ENCODE results near the gene CFAP45.
"Not testable (repeated sequence)": the region's sequence is repeated elsewhere in the genome, so short reads cannot be mapped to it uniquely, and the experiment has no call there.

Gene CFAP45

GRCh38 chr1:159906960-159907359, 7.0 kb upstream of the CFAP45 start:
- Histone ChIP-seq H4K20me1 (ENCODE audit: control insufficient read depth, insufficient read depth, low read depth, low read length) (no peaks in the 10 kb centered on the region), H3K4me1 (ENCODE audit: control insufficient read depth, low read length) (peaks cover 12% of the 10 kb centered on the region), H3K9me3 (ENCODE audit: control insufficient read depth, insufficient read depth, low read length) (no peaks in the 10 kb centered on the region), H3K9me2 (replicated peaks; ENCODE audit: control insufficient read depth, low read length) (no peaks in the 10 kb centered on the region), H3K79me2 (ENCODE audit: control insufficient read depth, low read length) (no peaks in the 10 kb centered on the region), H3K27ac (ENCODE audit: low read depth, low read length) (no peak overlapping the region), H3K36me3 (ENCODE audit: control insufficient read depth, low read length) (no peaks in the 10 kb centered on the region), H3F3A (ENCODE audit: control insufficient read depth, insufficient read depth) (no peaks in the 10 kb centered on the region), H3K27me3 (ENCODE audit: control insufficient read depth, low read length) (no peaks in the 10 kb centered on the region), H3K4me3 (ENCODE audit: low read length) (no peak overlapping the region), H3K4me2 (ENCODE audit: low read length) (no peak overlapping the region)
- no peak for TF ChIP-seq CTCF (IDR thresholded peaks at IDR 0.05; ENCODE audit: low read depth, low read length, poor library complexity, severe bottlenecking)
- no peak for TF ChIP-seq EZH2phosphoT487 (IDR thresholded peaks at IDR 0.05; ENCODE audit: borderline replicate concordance, low read length)

- not testable (repeated sequence) for H3K4me2 ChIP-seq (ENCODE audit: low read length); H3K27ac ChIP-seq (ENCODE audit: low read depth, low read length); H3F3A ChIP-seq (ENCODE audit: control insufficient read depth, insufficient read depth); H3K4me3 ChIP-seq (ENCODE audit: low read length); H3K36me3 ChIP-seq (ENCODE audit: control insufficient read depth, low read length); H3K9me3 ChIP-seq (ENCODE audit: control insufficient read depth, insufficient read depth, low read length); H3K9me2 ChIP-seq (replicated peaks; ENCODE audit: control insufficient read depth, low read length); H4K20me1 ChIP-seq (ENCODE audit: control insufficient read depth, insufficient read depth, low read depth, low read length); H3K4me1 ChIP-seq (ENCODE audit: control insufficient read depth, low read length); H3K27me3 ChIP-seq (ENCODE audit: control insufficient read depth, low read length); H3K79me2 ChIP-seq (ENCODE audit: control insufficient read depth, low read length)
Observed at GRCh38 chr1:159904036-159904435, 4.1 kb upstream of the CFAP45 start.

GRCh38 chr1:159902541-159902940, 2.6 kb upstream of the CFAP45 start:
- Histone ChIP-seq H4K20me1 (ENCODE audit: control insufficient read depth, insufficient read depth, low read depth, low read length) (no peaks in the 10 kb centered on the region), H3K9me2 (replicated peaks; ENCODE audit: control insufficient read depth, low read length) (no peaks in the 10 kb centered on the region), H3F3A (ENCODE audit: control insufficient read depth, insufficient read depth) (no peaks in the 10 kb centered on the region), H3K79me2 (ENCODE audit: control insufficient read depth, low read length) (no peaks in the 10 kb centered on the region), H3K36me3 (ENCODE audit: control insufficient read depth, low read length) (no peaks in the 10 kb centered on the region), H3K27ac (ENCODE audit: low read depth, low read length) (no peak overlapping the region), H3K4me2 (ENCODE audit: low read length) (no peak overlapping the region), H3K27me3 (ENCODE audit: control insufficient read depth, low read length) (no peaks in the 10 kb centered on the region), H3K9me3 (ENCODE audit: control insufficient read depth, insufficient read depth, low read length) (no peaks in the 10 kb centered on the region), H3K4me3 (ENCODE audit: low read length) (no peak overlapping the region), H3K4me1 (ENCODE audit: control insufficient read depth, low read length) (no peaks in the 10 kb centered on the region)
- TF ChIP-seq CTCF (IDR thresholded peaks at IDR 0.05; ENCODE audit: low read depth, low read length, poor library complexity, severe bottlenecking) (no peak), EZH2phosphoT487 (IDR thresholded peaks at IDR 0.05; ENCODE audit: borderline replicate concordance, low read length) (no peak)

GRCh38 chr1:159900755-159901360, 893 bp upstream of the CFAP45 start:
- H3K36me3 ChIP-seq (ENCODE audit: control insufficient read depth, low read length) = no peaks in the 10 kb centered on the region
- H3K79me2 ChIP-seq (ENCODE audit: control insufficient read depth, low read length) = no peaks in the 10 kb centered on the region
- H3K27ac ChIP-seq (ENCODE audit: low read depth, low read length) = no peak overlapping the region
- no peaks in the 10 kb centered on the region for H3K4me1 ChIP-seq (ENCODE audit: control insufficient read depth, low read length)
- no peaks in the 10 kb centered on the region for H3K27me3 ChIP-seq (ENCODE audit: control insufficient read depth, low read length)
- H3K9me2 ChIP-seq (replicated peaks; ENCODE audit: control insufficient read depth, low read length) = no peaks in the 10 kb centered on the region
- H4K20me1 ChIP-seq (ENCODE audit: control insufficient read depth, insufficient read depth, low read depth, low read length) = no peaks in the 10 kb centered on the region
- no peak overlapping the region for H3K4me2 ChIP-seq (ENCODE audit: low read length)
- no peaks in the 10 kb centered on the region for H3K9me3 ChIP-seq (ENCODE audit: control insufficient read depth, insufficient read depth, low read length)
- TF ChIP-seq EZH2phosphoT487 (IDR thresholded peaks at IDR 0.05; ENCODE audit: borderline replicate concordance, low read length) = no peak
- no peak for TF ChIP-seq CTCF (IDR thresholded peaks at IDR 0.05; ENCODE audit: low read depth, low read length, poor library complexity, severe bottlenecking)
- H3K4me3 ChIP-seq (ENCODE audit: low read length) = no peak overlapping the region
- H3F3A ChIP-seq (ENCODE audit: control insufficient read depth, insufficient read depth) = no peaks in the 10 kb centered on the region

GRCh38 chr1:159899634-159900033, 331 bp downstream of the CFAP45 start:
- H3K4me3 ChIP-seq (ENCODE audit: low read length); H3F3A ChIP-seq (ENCODE audit: control insufficient read depth, insufficient read depth); H3K36me3 ChIP-seq (ENCODE audit: control insufficient read depth, low read length); H3K4me2 ChIP-seq (ENCODE audit: low read length); H3K9me3 ChIP-seq (ENCODE audit: control insufficient read depth, insufficient read depth, low read length); H3K27ac ChIP-seq (ENCODE audit: low read depth, low read length); H3K79me2 ChIP-seq (ENCODE audit: control insufficient read depth, low read length); H4K20me1 ChIP-seq (ENCODE audit: control insufficient read depth, insufficient read depth, low read depth, low read length); H3K9me2 ChIP-seq (replicated peaks; ENCODE audit: control insufficient read depth, low read length); H3K27me3 ChIP-seq (ENCODE audit: control insufficient read depth, low read length); H3K4me1 ChIP-seq (ENCODE audit: control insufficient read depth, low read length): not testable (repeated sequence)

Data from DOHH2 (cell line).